ENCODE measurements around the gene STAB1.

GRCh38 chr3:52487050-52487787 is 7.9 kb upstream of the STAB1 start:
- TF ChIP-seq POLR2A (IDR thresholded peaks at IDR 0.05) (no peak), CTCF (IDR thresholded peaks at IDR 0.05) (no peak)

Measured in testis (tissue), 2 donors.